HG02588 (cell line): Measurements from ENCODE around the gene HERPUD1.
"Not testable (repeated sequence)": the region's sequence is repeated elsewhere in the genome, so short reads cannot be mapped to it uniquely, and the experiment has no call there.

Source experiments
- ATAC-seq: cut with Tn5 transposase; IDR thresholded peaks from one replicate; pipeline ENCODE4 v1.9.1; 2021; ENCODE audit warnings: mild to moderate bottlenecking, moderate library complexity; ENCODE audit not compliant: unreplicated experiment

The HERPUD1 gene

DNA sequence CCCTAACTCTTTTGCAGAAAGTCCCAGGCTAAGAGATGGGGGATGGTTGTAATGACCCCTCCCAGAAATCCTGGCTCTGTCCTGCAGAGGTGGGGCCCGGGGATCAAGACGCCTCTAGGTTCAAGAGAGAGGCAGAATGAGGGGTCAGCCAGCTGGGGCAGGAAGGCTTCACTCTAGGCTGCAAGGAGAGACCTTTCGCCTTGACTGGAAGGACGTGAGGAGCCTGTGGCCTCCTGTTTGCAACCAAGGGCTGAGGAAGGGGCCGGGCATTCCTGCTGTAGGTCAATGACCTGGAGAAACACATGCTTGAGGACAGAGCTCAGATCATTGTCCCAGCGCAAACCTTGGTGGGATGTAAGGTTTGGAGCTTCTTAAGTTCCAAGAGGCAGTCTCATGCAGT, 21.1 kb downstream of the HERPUD1 start:
- no peak for ATAC-seq

DNA sequence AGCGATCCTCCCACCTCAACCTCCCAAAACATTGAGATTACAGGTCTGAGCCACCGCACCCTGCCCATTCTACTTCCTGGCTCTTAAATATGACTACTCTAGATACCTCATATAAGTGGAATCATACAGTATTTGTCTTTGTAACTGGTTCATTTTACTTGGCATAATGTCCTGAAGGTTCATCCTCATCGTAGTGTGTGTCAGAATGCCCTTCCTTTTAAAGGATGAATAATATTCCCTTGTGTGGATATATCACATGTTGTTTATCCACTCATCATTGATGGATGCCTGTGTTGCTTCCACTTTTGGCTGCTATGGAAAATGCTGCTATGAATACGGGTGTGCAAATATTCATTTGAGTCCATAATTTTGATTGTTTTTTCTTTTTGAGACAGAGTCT, 24.1 kb downstream of the HERPUD1 start:
- ATAC-seq = no peak

DNA sequence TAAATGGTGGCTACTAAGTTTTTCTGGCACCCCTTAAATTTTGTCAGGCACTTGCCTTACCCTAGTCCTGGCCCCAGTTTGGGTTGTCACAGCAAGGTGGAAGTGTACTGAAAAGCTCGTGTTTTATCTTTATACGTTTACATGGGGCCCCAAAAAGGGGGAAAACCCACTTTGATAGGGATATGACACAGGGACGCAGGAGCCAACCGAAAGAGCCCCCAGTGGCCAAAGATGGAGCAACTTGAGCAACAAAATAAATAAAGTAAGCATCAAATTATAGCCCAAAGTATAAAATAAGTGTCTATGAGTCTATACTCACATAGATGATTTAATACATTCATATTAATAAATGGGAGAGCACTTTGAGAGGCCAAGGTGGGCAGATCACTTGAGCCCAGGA, 24.8 kb downstream of the HERPUD1 start:
- ATAC-seq = no peak

DNA sequence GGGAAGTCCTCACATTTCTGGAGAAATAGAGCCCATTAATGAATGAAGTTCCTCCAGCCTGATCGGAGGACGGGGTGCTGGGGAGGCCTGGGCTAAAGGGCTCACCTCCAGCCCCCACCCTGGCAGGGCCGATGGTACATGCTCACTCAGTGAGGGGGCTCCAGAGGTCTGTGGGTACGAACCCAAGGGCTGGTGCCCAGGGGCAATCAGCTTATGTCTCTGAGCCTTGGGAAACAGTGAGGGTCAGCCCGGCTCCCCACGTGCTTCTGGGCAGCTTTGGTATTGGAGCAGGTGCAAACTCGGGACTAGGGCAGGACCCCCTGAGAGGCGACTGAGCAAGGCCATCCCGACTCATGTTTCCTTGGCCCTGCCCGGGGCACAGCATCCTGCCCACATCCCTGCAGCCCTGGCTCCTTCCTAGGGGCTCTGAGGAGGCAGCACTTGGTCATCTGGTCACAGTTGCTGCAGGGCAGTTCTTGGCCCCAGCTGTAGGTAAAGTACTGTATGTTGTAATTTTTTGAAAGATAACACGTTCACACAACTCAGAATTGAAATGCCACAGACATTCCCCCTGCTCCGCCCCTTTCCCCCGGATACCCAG, 28.8 kb downstream of the HERPUD1 start:
- ATAC-seq = no peak

DNA sequence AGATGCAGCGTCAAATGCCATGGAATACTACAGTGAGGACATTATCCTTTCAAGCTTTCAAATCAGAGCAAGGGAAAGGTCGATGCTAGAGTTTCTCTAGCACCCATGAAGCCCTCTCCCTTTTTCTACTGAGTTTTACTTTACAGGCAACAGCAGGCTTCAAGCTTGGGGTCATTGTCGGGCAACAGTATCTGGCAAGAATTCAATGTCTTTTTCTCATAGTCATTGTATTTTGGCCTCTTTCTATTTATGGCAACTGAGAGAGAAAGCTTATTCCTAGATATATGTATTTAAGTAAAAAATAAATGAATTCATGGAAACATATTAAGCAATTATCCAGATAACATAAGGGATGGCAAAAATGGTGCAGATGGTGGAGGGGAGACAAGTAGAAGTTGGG, 29.4 kb downstream of the HERPUD1 start:
- no peak for ATAC-seq

DNA sequence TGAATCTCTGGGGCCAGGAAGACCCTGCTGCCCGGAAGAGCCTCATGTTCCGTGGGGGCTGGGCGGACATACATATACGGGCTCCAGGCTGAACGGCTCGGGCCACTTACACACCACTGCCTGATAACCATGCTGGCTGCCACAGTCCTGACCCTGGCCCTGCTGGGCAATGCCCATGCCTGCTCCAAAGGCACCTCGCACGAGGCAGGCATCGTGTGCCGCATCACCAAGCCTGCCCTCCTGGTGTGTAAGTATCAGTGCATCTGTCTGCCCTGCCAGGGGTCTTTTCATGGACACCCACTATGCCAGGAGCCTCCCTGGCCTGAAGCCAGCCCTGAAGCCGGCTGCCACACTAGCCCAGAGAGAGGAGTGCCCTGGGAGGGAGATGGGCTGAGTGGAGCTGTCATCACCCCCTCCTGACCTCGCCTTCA, 29.9 kb downstream of the HERPUD1 start, which contains the start of gene CETP:
TSS of gene CETP (plus strand) at position 100 of the 431 bp plus-strand sequence. CDS start at position 130, 30 bp downstream.
- ATAC-seq = no peak

DNA sequence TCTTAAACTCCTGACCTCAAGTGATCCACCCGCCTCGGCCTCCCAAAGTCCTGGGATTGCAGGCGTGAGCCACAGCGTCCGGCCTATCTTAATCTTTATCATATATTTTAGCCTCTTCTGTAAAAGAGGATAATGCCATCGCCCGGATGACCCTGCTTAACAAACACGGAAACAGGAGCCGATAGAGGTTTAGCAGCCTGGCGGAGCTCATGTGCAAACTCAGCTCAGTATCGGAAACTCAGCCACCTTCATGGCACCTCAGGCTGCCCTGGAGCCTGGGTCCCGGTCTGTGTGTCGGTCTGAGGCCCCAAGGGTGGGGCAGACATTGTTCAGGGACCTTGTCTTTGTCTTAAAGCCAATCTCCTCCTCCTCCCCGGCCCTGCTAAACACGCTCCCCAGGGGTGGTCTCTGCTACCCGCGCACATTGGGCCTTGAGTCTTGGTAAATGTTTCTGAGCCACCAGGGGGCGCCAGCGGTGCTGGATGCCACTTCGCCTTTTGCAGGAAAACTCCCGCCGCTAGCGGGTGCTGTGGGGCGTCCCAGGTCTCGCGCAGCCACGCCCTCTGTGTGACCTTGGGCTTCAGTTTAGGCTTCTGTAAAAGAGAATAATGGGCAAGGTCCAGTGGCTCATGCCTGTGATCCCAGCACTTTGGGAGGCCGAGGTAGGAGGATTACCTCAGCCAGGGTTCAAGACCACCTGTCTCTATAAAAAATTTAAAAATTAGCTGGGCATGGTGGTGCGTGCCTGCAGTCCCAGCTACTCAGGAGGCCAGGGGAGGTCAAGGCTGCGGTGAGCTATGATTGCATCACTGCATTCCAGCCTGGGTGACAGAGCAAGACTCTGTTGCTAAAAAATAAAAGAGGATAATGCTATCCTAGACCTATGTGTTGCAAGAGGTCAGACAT, 32.6 kb downstream of the HERPUD1 start:
- no peak for ATAC-seq

DNA sequence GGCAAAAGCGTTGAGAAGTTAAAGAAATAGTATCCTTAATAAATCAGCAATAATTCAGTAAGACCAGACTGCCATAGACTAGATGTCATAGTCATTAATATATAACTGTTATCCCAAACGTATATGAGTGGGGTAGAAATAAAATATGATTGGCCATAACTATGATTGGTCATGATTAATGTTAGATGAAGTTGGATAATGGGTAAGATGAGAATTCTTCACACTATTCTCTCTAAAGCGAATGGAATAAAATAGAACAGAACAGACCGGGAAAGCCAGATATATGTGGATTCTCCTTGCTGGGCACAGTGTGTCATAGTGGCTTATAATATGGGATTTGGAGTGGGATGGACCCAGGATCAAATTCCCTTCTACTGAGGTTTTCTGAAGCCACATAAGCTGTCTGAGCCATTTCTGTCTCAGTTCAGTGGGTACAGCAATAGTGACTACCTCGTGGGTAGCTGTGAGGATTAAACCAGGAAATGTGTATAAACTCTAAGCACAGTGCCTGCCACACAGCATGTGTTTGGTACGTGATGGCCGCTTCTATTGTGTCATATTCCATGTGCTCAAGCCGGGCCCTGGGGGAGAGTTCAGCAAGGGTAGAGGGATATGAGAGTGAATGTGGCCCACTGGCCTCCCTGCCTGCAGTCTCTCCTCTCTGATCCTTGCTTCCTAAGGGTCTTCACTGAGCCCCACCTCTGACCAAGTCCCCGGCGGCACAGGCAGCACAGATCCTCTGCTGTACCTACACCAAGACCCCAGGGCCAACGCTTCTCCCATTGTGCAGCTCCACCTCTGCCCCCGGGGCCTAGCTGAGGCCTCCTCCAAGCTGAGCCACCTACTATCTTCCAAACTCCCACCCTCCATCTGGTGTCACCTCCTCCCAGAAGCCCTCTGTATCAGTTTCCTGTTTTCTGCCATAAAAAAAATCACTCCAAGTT, 33.5 kb downstream of the HERPUD1 start:
- no peak for ATAC-seq

DNA sequence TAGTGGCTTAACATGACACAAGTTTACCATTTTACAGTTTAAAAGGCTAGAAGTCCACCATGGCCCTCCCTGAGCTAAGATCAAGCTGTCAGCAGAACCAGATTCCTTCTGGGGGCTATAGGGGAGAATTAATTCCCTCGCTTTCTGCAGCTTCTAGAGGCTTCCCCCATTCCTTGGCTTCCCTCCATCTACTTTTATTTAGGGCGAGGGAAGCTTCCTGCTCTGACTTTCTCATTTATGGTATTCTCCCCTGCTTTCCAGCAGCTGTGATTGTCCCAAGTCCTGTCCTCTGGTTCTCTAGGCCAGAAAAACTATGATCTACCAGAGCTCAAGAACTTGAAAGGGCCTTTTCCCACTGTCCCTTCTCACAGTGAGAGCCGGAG, 34.1 kb downstream of the HERPUD1 start:
- no peak for ATAC-seq

DNA sequence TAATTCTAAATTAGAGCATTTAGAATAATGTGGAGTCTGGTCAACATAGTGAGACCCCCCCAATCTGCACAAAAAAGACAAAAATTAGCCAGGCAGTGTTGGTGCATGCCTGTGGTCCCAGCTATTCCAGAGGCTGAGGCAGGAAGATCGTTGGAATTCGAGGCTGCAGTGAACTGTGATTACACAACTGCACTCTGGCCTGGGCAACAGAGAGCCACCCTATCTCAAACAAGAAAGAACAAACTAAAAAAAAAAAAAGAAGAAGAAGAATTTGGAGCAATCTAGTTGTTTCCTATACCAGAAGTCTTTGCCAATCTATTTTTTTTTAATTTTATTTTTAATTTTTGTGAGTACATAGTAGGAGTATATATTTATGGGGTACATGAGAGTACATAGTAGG, 35.8 kb downstream of the HERPUD1 start:
- no peak for ATAC-seq

DNA sequence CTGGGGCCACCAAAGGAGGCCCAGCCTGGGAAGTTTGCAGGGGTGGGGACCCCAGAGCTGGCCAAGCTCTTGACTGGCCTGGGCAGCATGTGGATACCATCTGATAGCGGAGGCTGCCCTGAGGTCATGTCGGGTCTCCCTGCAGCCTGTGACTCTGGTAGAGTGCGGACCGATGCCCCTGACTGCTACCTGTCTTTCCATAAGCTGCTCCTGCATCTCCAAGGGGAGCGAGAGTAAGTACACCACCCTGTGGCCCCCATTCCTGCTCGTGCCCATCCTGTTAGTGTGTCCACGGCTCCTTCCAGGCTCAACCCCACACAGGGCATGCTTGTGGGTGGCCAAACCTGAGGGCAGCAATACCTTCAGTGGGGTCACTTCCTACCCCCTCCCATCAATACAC, 37.8 kb downstream of the HERPUD1 start:
- ATAC-seq = no peak

DNA sequence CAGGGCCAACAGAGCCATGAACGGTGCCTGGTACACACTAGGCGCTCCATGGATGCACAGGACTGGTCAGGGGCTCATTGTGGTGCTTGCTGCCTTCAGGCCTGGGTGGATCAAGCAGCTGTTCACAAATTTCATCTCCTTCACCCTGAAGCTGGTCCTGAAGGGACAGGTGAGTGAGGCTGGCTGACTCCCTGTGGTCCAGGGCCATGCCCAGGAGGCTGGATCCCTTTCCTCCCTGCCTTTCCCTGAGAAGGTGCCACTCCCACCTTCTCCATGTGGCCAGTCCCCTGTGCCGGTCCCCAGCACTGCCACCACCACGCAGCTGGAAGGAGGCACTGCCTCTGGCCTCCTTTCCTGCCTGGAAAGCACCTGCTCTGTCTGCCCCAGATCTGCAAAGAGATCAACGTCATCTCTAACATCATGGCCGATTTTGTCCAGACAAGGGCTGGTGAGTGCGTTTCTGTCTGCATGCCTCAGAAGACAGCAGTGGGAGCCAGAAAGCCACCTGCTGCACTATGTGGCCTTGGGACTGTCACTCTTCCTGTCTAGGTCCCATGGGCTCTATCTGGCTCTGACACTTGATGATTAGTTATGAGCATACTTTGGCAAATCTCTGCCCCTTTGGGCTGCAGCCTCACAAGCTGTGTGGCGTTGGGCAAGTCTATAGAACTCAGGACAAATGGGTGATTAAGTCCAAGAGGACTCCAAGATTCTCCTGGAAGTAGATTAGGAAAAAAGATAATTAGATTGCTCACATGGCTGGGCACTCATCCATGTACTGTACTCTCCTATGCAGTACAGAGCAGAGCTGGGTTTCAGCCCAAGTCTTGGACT, 39.2 kb downstream of the HERPUD1 start:
- ATAC-seq = no peak

DNA sequence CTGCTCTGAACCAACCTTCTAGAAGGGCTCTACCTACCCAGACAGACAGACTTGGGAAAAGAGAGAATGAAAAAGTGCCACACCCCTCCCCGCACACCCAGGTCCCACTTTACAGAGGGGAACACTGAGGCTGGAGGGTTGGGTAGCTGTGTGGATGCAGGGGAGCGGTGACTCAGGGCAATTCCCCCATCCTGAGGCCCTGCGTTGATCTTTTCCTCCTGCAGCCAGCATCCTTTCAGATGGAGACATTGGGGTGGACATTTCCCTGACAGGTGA, 39.8 kb downstream of the HERPUD1 start:
- no peak for ATAC-seq

DNA sequence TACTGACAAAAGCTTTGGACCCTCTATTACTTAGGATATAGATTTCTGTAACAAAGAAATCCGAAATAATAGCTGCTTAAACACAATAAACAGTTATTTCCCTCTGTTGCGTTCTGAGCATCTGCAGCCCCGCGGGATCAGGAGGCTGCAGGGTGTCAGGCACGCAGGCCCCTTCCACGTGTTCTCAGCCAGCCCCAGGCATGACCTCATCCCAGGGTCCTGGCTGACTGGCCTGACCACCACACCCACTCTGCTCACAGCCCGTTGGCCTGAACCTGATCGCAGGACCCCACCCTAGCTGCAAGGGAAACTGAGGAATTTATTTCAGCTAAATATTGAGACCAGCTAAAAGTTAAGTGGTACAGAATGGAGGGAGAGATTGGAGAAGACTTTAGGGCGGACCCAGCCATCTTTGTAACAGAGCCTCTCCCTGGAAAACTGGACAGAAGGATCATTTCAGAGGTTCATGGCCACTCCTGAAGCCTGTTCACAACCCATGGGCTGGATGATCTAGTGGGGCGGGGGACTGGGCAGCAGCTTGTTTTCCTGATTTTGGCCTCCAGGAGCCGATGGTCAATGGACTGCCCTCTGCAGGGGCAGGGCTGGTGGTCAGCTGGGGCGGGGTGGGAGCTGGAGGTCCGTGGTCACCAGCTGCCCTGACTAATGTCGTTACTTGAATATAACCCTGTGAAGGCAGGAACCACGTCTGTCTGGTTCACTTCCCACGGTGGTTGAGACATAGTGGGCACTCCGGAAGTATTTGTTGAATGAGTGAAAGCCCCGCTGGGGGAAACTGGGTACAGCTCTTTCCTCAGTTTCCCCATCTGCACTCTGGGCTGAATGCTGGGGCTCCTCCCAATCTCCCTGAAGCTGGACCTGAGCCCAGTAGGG, 40.7 kb downstream of the HERPUD1 start:
- no peak for ATAC-seq

DNA sequence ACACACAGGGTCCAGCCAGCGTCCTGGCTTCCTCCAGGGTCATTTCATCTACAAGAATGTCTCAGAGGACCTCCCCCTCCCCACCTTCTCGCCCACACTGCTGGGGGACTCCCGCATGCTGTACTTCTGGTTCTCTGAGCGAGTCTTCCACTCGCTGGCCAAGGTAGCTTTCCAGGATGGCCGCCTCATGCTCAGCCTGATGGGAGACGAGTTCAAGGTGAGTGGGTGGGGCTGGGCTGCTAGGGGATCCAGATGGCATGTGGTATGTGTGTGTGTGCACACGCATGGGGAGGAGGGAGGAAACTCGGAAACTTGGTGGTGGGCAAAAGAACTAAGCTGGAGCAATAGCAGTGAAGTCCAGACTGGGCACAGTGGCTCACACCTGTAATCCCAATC, 41.4 kb downstream of the HERPUD1 start:
- no peak for ATAC-seq

DNA sequence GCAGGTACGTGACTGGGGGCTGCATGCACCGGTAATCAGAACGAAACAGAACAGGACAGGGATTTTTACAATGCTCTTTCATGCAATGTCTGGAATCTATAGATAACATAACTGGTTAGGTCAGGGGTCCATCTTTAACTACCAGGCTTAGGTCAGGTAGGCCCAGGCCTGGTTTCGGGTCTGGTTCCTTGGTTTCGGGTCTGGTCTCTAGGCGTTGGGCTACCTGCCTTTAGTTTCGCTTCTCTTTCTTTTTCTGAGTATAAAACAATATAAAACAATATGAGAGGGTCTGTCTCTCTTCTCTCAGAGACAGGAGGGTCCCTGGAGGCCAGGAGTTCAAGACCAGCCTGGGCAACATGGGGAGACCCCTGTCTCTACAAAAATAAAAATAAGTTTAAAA, 42.0 kb downstream of the HERPUD1 start:
- not testable (repeated sequence) for ATAC-seq

DNA sequence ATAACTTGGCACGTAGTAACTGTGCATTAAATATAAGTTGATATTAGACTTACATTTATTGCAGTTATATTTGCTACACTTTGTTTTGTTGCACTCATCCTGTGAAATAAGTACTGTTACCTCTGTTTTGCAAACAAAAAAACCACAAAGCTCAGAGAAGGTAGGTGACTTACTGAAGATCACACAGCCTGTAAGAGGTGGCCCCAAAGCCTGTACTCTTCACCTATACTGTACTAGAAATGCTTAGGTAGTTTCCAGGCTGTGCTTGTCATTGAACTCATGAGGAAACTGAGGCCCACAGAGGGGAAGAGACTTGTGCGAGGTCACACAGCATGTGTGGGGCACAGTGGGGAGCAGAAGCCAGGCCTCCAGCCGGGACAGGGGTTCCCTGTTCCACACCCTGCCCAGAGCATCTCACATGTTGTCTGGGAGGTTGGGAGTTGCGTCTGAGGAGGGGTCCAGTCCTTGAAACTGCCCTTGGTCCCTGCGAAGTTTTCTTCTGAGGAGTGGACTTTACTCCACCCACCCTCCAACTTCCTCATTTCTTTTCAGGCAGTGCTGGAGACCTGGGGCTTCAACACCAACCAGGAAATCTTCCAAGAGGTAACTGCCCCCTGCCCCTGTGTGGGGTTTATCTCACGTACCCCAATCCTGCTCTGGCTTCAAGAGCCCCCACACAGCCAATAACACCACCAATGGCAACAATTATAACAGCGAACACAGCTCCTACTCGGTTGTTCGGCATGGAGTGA, 42.8 kb downstream of the HERPUD1 start:
- no peak for ATAC-seq

DNA sequence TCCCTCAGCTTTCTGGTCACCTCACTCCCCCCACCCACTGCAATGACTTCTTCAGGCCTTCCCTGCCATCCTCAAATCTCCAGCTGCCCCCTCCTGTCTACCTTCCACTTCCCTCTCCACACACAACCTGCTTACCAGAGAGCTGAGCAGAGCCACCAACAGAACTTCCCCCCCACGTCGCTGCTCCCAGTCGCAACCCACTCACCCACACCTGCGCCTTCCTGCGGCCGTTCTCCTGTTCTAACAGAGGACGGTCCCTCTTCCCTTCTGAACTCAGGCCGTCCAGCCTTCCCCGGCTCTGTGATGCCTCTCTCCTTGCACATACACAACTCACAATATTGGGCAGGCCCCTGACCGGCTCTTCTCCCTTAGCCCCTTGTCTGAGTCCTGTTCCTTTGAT, 43.8 kb downstream of the HERPUD1 start:
- ATAC-seq = no peak

DNA sequence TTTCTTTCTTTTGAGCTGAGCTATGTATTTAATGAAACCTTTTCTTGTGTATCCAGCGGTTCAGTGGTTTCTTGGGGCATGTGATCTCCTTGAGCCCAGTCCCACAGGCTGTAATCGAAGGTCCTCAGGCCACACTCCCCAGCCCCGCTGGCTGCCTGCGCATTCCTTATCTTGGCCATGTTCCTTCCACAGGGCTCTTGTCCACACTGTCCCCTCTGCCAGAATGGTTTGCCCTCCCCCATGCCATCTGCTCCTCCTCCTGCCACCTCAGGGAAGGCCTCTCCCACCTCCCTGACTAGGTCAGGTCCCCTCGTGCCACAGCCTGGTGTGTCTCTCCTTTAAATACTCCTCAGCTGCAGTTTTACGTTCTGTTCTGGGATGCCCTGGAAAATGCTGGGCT, 45.3 kb downstream of the HERPUD1 start:
- no peak for ATAC-seq
